A549 treated with dexamethasone at 1 μM for 4 hours (cell line): Measurements from ENCODE around the gene RPRD2. TPM values are rescaled to one million over a fixed set of nuclear protein-coding genes. Genes with fewer than 3 reads are reported as not detected.

Experiments
- total RNA-seq: library from RNA; stranded (reverse); fragments of 200-300 nt; extraction: Qiagen RNA extraction; gene quantifications from 5 replicates; pipeline ENCODE4 v1.2.3, GENCODE V29; 2022

Gene RPRD2
- 11.3 to 18.1 TPM (median 16.4 TPM) in 5 replicates for total RNA-seq

DNA sequence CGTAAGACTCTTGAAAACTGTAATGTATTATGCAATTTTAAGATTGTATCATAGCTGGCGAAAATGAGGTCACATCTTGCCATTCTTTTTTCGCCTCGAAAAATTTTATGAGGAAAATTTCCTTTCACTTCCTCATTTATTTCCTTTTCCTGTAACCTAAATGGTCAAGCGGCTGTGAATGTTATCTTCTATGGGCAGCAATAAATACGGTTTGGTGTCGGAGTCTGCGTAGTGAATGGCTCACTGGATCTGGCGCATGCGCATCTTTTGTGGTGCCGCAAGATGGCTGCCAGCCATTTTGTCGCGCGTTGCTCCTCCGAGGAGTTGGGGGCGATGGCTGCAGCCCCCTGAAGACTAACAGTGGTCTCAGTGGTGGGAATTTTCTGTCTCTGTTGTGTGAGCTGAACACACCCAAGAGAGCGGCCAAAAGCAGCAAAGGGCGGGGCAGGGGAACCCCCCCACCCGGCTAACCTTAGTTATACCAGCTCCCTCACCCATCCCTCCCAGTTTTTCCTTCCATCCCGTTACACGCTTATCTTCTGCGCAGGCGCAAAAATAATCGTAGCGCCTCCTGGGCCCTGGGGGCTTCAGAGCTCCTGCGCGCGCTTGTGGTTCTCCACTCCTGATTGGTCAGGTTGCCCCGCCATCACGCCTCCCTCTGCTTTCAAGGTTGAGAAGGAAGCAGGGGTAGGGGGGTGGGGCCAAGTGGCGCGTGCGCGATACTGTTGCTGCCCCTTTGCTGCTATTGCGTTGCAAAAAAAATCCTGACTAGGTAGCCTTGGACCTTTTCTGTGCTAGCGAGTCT lies at the start of gene RPRD2:
Gene RPRD2, plus strand, starts transcription at position 722 of the 805 bp plus-strand sequence. CDS start 568 bp downstream, outside the sequence.

DNA sequence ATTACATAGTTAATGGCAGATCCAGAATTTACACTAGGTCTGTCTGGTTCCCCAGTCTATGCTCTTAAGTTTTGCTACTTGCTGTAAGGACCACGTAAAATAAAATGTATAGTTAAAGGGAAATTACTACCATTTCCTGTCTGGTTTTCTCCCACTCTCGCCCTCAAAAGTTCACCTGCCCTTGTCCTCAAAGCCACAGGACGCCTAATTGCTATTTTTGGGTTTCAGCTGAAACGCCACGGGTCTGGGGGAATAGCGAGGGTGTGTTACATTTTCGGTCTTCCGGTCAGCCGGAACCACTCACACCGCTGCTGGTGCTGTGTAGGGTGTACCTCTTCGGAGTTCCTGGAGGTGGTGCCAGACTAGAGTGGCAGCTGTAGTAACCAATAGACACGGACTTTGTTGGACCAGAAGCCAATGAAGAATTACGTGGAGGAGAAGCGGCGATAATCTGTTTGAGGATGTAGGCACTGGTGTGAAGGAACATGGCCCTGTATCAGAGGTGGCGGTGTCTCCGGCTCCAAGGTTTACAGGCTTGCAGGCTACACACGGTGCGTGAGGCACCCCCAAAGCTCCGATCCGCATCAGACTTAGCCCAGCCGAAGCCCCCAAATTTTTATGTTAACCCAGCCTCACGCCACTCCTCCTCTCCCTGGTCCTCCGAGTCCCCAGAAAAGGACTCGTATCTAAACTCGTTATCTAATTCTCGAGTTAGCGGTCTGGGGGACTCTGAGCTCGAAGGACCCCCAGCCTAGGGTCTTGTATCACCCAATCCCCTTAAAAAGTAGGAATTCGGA lies 123.2 kb downstream of the RPRD2 start, which contains the start of gene TARS2:
Gene TARS2, plus strand, starts transcription at position 454 of the 797 bp plus-strand sequence. Its CDS starts 32 bp downstream, at position 486.

DNA sequence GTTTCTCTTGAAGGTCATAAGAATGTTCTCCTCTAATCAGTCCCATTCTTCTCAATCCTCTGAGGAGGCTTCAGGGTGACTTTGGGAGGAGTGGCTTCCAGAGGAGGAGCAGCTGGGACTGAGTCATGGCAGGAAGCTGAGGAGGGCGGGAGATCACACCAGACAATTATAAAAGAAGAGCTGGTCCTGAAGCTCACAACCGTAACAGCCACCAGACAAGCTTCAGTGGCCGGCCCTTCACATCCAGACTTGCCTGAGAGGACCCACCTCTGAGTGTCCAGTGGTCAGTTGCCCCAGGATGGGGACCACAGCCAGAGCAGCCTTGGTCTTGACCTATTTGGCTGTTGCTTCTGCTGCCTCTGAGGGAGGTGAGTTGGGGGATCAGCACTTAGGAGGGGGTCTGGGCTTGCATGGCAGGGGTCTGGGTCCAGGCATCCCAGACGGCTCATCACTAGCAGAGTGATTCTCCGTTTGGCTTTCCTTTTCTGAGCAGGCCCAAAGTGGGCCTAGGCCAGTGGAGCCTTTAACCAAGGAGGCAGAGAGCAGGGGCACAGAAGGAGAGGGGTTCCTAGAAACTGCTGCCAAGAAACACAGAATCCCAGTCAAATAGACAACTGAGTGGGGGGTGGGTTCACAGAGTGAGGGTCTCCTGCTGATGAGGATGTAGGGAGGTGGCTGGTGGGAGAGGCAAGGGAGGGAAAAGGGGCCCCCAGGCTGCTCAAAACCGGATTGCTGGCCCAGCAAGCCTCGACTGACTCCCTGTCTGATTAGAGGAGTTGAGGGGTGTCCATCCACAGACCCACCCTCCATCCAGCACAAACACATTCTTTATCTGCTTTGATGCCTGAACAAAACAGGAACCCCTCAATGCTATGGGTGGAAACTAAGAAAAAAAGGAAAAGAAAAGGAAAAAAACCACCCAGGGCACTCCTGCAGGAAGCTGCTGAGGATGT lies 144.2 kb downstream of the RPRD2 start, which contains the start of gene ECM1:
Gene ECM1, plus strand, starts transcription at position 198 of the 953 bp plus-strand sequence. Its CDS starts 101 bp downstream, at position 299.

DNA sequence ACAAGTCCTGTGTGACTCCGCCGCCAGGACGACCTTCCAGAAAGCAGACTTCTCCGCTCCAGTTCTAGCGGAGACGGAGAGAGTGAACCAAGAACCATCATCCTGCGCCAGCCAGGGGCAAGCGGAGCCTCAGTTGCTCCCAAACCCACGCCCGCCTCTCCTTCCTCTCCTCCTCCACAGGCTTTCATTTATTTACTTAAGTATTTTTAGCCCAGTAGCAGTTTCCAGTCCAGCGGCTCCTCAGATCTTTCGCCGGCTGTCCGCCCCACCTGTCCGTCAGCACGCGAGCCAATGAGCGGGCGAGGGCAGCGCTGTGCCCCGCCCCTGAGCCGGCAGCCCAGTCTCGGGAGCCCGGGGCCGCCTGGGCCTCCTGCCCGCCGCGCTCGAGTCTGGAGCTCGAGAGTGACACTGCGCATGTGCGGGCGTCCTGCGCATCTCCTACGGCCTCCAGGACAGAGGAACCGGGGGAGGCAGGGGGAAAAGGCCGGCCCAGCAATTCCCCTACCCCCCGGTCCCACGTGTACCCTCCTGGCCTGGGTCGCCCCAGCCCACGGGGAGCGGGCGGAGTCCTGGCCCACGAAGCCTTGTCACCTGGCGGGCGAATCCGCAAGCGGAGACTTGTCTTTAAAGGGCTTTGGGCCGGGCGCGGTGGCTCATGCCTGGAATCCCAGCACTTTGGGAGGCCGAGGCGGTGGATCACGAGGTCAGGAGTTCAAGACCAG lies 151.5 kb downstream of the RPRD2 start, which contains the start of gene FALEC:
Gene FALEC, plus strand, starts transcription at position 425 of the 722 bp plus-strand sequence.

Other genes with a start within 250 kb of the RPRD2 start
- 4.8 to 6.8 TPM (median 6.4 TPM) in 5 replicates for gene PLEKHO1, start 214.2 kb upstream of the RPRD2 start, total RNA-seq
- gene ANP32E, start 128.0 kb upstream of the RPRD2 start, total RNA-seq: 34.9 to 55.1 TPM (median 45.3 TPM) in 5 replicates
- 0.10 TPM in 1 of 5 replicates, not detected in the others for gene CA14, start 106.4 kb upstream of the RPRD2 start, total RNA-seq
- gene APH1A, start 95.1 kb upstream of the RPRD2 start, total RNA-seq: 120 to 133 TPM (median 130 TPM) in 5 replicates
- gene C1orf54, start 91.4 kb upstream of the RPRD2 start, total RNA-seq: 0.22 to 0.63 TPM (median 0.27 TPM) in 4 of 5 replicates, not detected in the other
- 1.9 to 3.3 TPM (median 2.5 TPM) in 5 replicates for gene CIART, start 81.6 kb upstream of the RPRD2 start, total RNA-seq
- 79.1 to 106 TPM (median 83.4 TPM) in 5 replicates for gene MRPS21, start 70.3 kb upstream of the RPRD2 start, total RNA-seq
- 49.7 to 59.9 TPM (median 55.0 TPM) in 5 replicates for gene PRPF3, start 42.6 kb upstream of the RPRD2 start, total RNA-seq
- 21.5 to 25.3 TPM (median 24.1 TPM) in 5 replicates for gene TARS2, start 123.3 kb downstream of the RPRD2 start, total RNA-seq
- gene ECM1, start 144.0 kb downstream of the RPRD2 start, total RNA-seq: 1.1 to 2.4 TPM (median 1.5 TPM) in 5 replicates
- gene FALEC, start 151.6 kb downstream of the RPRD2 start, total RNA-seq: 0.19 to 0.24 TPM in 2 of 5 replicates, not detected in the others
- gene ADAMTSL4, start 185.3 kb downstream of the RPRD2 start, total RNA-seq: 2.8 to 7.6 TPM (median 6.2 TPM) in 5 replicates
- 243 to 346 TPM (median 312 TPM) in 5 replicates for gene MCL1, start 215.5 kb downstream of the RPRD2 start, total RNA-seq